HFF-Myc (cell line): ENCODE data around the gene DIP2C.

Source experiments
- DNase-seq: peaks from one replicate; pipeline ENCODE4 v3.0.0-alpha.2; 2011; ENCODE audit warnings: low read depth; ENCODE audit errors: extremely low read depth
- H3K4me3 ChIP-seq: replicated peaks from 2 replicates; pipeline ENCODE4 v1.5.1; 2011; ENCODE audit warnings: low read depth, mild to moderate bottlenecking, control low read depth, low read length
- TF ChIP-seq, protein P1 (sequence below): IDR thresholded peaks from 2 replicates; pipeline ENCODE4 v1.5.1; 2012; ENCODE audit warnings: mild to moderate bottlenecking, low read depth, low read length, control low read depth; ENCODE audit errors: missing control alignments

Gene DIP2C

DNA sequence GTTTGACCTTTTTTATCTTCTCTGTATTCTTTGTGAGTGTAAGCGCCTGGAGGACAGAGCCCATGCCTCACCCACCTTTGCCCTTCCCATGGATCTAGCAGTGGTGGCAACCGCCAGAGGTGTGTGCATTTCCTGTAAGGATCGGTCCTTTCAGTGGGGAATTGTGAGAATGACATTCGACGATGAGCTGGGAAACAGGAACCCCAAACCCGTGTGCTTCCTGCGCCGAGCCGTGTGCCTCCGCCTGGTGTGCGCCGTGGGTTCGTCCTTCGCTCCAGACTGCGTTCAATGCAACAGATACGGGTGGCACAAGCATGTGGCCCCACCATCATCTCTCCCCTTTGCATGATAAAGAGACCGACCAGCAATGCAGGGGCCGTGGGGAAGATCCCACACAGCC lies 1.7 kb upstream of the DIP2C start:
- TF ChIP-seq, protein P1, sequence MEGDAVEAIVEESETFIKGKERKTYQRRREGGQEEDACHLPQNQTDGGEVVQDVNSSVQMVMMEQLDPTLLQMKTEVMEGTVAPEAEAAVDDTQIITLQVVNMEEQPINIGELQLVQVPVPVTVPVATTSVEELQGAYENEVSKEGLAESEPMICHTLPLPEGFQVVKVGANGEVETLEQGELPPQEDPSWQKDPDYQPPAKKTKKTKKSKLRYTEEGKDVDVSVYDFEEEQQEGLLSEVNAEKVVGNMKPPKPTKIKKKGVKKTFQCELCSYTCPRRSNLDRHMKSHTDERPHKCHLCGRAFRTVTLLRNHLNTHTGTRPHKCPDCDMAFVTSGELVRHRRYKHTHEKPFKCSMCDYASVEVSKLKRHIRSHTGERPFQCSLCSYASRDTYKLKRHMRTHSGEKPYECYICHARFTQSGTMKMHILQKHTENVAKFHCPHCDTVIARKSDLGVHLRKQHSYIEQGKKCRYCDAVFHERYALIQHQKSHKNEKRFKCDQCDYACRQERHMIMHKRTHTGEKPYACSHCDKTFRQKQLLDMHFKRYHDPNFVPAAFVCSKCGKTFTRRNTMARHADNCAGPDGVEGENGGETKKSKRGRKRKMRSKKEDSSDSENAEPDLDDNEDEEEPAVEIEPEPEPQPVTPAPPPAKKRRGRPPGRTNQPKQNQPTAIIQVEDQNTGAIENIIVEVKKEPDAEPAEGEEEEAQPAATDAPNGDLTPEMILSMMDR = no peak
- no peak overlapping the region for H3K4me3 ChIP-seq
- no peak for DNase-seq

DNA sequence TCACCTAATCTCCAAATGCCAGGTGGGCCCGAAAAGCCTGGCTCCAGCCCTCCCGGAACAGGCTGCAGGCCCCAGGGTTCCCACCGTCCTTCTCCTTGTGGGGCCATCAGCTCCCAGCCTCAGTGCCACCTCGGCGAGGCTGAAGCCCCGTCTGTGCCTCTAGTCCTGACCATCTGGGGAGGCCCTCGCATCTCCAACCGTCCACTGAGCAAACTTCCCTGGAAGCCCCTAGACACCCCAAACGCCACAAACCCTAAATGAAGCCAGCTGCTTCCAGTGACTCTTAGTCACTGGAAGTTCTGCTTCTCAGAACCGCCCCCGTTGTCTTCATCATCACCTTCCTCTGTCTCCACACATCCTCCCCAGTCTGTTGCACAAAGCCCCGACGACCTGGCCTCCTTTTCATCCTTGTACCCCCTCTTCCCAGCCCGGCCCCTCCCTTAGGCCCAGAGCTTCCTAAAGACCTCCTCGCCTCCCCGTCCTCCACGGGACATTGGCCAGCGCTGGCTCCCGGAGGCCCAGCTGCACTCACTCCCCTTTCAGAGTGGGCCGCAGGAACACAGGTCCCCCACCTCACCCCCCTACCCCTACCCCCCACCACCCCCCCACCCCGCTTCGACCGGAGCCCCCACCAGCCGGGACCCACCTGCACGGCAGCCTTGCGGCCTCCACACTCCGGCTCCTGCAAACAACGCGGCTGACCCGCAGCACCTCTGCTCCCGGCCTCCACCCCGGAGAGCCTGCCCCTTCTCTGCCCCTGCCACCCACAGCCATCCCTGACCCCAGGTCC lies 1.1 kb upstream of the DIP2C start:
- TF ChIP-seq, protein P1 = no peak
- DNase-seq = no peak
- peak overlapping the region; percentile 40 for H3K4me3 ChIP-seq

DNA sequence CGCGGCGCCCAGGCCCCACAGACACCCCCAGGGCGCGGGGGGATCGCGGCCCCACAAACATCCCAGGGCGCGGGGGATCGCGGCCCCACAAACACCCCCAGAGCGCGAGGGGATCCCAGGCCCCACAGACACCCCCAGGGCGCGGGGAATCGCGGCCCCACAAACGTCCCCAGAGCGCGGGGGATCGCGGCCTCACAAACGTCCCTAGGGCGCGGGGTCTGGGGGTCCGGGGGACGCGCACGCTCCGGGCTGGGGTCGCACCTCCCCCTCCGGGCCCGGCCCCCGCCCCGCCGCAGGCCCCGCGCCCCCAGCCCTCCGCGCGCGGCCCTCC lies 382 bp downstream of the DIP2C start:
- DNase-seq = no peak
- TF ChIP-seq, protein P1 = no peak
- peak overlapping the region; percentile 72 for H3K4me3 ChIP-seq

DNA sequence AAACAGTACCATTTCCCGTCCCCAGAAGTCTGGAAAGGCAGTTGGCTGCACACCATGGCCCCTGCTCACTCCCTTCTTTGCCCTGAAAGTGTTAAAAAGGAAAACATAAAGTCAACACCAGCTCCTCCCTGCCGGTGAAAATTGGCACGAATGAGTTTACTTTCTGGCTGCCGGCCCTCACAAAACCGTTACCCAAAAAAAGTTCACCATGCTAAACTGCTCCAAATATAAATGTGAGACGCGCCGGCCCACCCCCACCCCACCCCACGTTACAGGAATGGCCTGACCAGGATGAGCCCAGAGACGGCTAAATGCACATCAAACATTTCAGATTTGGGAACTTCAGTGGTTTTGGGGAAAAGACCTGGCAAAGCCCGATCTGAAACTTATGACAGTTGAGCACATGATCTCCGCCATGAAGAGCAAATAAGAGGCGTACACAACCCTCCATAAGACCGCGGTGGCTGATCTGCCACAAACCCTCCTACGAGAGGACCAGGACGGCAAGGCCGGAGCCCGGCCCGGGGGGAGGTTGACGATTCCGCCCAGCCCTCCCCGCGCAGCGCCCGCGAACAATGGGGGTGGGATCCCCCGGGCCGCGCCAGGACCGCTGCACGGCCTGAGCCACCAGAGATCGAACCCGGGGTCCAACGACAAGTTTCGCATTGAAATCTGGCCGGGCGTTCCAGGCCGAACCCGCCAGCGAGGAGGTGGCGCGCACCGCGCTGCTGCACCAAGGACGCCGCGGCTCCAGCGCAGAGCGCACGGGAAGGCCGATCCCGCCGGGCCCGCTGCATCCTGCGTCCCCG lies 952 bp downstream of the DIP2C start:
- TF ChIP-seq, protein P1 = no peak
- DNase-seq = no peak
- H3K4me3 ChIP-seq = peak overlapping the region; percentile 72

DNA sequence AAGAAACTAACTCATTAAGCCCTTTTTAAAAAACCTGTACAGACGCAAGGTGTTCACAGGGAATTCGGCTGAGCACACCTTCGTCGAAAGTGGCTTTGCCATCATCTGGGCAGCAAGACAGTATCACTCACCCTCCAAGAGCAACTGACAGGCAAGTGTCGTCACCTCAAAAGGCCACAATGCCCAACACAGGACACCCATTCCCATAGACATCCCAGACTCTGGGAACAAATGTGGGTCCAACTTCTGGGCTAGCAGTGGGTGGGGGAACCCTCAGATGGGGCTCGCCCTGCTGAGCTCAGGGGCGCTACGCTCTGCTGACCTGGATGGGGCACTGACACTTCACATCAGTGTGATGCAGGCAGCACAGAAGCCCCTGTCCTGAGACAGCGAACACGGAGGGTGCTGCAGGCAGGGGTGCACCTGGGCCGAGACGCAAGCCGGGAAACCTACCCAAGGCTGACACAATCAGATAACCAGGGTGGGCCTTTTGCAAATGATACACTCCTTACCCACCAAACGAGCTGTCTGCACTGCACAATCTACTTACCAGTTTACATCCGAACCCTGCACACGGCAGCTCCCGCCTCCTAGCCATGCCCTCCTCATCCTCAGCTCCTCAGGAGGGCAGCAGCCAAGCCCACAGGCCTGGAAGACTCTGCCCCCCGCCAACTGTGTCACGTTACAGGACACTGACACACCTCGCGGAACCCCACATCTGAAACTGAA lies 1.7 kb downstream of the DIP2C start:
- TF ChIP-seq, protein P1 = no peak
- H3K4me3 ChIP-seq = peak overlapping the region; percentile 72
- no peak for DNase-seq

DNA sequence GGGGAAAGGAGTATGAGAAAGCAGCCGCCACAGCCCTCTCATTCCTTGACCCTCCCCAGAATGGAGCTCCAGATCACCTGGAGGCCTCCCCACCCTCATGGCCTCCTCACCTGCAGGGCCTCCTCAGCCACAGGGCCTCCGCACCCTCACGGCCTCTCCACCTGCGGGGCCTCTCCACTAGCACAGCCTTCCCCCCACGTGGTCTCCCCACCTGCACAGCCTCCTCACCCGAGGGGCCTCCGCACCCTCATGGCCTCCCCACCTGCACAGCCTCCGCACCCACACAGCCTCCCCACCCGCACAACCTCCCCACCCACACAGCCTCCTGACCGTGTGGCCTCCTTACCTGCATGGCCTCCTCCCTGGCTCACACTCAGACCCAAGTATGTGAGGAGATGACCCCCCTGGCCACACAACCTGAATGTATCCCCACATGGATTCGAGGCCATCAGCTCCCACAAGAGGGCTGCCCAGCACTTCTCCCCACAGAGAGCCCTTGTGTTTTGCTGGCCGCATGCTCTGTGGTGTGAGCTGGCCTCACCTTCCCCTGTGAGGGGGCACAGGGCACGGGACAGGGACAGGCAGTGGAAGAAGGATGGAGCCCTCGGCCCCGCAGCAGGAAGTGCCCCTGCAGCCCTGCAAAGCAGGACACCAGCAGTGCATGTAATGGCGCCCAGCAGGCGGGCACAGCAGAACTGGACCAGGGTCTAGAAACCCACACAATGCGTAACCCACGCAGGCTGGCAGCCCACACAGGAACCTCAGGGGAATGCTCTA lies 3.1 kb downstream of the DIP2C start:
- TF ChIP-seq, protein P1 = no peak
- DNase-seq = no peak
- no peak overlapping the region for H3K4me3 ChIP-seq
